Stimulated activated naive CD8-positive, alpha-beta T cell treated with anti-CD3 and anti-CD28 coated beads, Interleukin-15, Interleukin-2, amounts not matched to agents 100 ng/mL and 50 ng/mL, for 24 hours (primary cell): ENCODE data around the gene DCP2.

Experiments used
- H3K27ac Mint-ChIP-seq: one replicate; pipeline ENCODE4 v1.8.0; 2021; ENCODE audit warnings: mild to moderate bottlenecking, mixed read lengths
- H3K27me3 Mint-ChIP-seq: one replicate; pipeline ENCODE4 v1.8.0; 2021; ENCODE audit warnings: mixed read lengths
- H3K36me3 Mint-ChIP-seq: one replicate; pipeline ENCODE4 v1.8.0; 2021; ENCODE audit warnings: low read depth, mixed read lengths
- H3K4me1 Mint-ChIP-seq: one replicate; pipeline ENCODE4 v1.8.0; 2021; ENCODE audit warnings: low read depth, mixed read lengths
- H3K4me3 Mint-ChIP-seq: one replicate; pipeline ENCODE4 v1.8.0; 2021; ENCODE audit warnings: mild to moderate bottlenecking, mixed read lengths
- H3K9me3 Mint-ChIP-seq: one replicate; pipeline ENCODE4 v1.8.0; 2021; ENCODE audit warnings: mixed read lengths

Gene DCP2

DNA sequence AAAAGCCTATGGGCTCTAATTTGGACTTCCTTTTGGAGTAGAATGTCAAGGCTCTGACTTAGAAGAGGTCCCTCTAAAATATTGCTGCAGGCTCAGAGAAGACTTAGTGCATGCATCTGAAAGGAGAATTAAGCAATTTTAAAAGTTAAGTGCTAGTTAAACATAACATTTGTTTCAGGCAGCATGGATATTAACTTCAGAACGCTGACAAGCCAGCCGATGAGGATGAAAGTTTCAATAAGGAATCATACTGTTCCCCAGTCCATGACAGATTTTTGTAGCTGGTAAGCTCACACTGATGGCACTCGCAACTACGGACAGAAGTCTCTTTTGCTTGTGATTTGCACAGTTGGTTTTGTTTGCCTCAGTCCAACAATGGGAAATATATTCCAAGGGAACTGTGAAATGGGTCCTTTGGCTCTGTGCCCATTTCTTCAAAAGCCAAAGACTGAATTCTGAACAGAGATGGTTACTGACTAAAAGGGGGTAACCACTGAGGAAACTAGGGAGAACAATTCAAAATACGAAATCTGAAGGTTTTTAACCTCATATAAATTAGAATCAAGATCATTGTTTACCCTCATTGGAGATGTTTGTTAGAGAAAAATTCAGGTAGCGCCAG is 47.6 kb downstream of the DCP2 start:
- no peaks in the 10 kb centered on the region for H3K9me3 Mint-ChIP-seq
- H3K27me3 Mint-ChIP-seq: no peaks in the 10 kb centered on the region
- peak overlapping the region; percentile 1 for H3K27ac Mint-ChIP-seq
- H3K4me3 Mint-ChIP-seq: no peak overlapping the region
- H3K36me3 Mint-ChIP-seq: peaks cover 37% of the 10 kb centered on the region
- H3K4me1 Mint-ChIP-seq: peaks cover 39% of the 10 kb centered on the region

DNA sequence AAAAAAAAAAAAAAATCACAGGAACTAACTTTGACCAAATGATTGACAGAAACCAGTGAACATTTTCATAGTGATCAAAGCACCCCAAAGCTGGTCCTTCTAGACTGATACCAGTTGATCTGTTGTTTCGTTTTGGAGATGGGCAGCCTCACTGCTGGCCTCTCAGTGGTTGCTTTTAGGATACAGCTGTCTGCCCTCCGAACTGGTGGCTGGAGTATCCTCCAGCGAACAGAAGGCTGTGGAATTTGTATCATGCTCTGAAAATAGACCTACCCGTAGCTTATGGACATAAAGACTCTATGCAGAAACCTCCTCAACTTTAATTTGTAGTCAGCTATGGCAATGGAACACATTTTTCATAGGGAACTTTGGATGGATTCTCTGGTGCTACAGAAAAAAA is 49.0 kb downstream of the DCP2 start:
- H3K27ac Mint-ChIP-seq: no peak overlapping the region
- peaks cover 29% of the 10 kb centered on the region for H3K4me1 Mint-ChIP-seq
- no peaks in the 10 kb centered on the region for H3K27me3 Mint-ChIP-seq
- peaks cover 30% of the 10 kb centered on the region for H3K36me3 Mint-ChIP-seq
- H3K4me3 Mint-ChIP-seq: no peak overlapping the region
- H3K9me3 Mint-ChIP-seq: no peaks in the 10 kb centered on the region

DNA sequence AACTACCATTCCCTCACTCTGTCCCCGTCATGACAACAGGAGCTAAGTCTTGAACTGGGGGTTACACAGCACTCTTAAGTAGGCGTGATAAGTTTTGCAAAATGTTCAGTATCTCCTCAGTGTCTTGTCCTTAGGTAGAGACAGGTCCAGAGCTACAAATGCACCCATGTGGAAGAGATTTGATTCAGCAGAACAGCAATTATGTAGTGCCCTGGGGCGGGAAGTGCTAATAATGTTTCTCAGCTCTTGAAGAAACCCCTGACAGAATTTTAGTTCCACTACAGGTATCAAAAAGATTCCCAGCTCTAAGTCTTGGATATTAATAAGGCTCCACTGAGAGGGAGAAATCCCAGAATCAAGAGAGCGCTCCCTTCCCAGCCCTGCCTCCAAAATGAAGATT is 49.6 kb downstream of the DCP2 start:
- Mint-ChIP-seq H3K27me3 (no peaks in the 10 kb centered on the region), H3K36me3 (peaks cover 24% of the 10 kb centered on the region), H3K4me1 (peaks cover 23% of the 10 kb centered on the region), H3K4me3 (no peak overlapping the region), H3K9me3 (no peaks in the 10 kb centered on the region), H3K27ac (no peak overlapping the region)

DNA sequence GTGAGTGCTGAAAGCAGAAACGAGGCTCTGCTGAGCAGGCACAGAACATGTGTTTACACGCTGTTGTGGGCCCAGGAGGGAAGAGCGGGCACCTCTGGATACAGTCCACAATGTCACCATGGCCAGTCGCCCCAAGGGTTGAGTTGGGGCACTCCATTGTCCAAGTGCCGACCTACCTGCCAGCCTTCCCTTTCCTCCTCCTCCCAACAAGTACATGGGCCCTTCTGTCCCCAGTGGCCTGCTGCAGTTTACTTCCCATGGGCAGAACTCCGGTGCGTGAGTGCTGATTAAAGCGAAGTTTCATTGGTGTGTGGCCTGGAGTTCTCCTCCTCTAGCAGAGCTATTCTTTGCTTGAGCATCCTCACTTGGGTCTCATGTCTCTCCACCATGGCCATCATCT is 50.4 kb downstream of the DCP2 start:
- Mint-ChIP-seq H3K27ac (no peak overlapping the region), H3K27me3 (no peaks in the 10 kb centered on the region), H3K9me3 (no peaks in the 10 kb centered on the region), H3K36me3 (peaks cover 21% of the 10 kb centered on the region), H3K4me3 (no peak overlapping the region), H3K4me1 (peaks cover 15% of the 10 kb centered on the region)

DNA sequence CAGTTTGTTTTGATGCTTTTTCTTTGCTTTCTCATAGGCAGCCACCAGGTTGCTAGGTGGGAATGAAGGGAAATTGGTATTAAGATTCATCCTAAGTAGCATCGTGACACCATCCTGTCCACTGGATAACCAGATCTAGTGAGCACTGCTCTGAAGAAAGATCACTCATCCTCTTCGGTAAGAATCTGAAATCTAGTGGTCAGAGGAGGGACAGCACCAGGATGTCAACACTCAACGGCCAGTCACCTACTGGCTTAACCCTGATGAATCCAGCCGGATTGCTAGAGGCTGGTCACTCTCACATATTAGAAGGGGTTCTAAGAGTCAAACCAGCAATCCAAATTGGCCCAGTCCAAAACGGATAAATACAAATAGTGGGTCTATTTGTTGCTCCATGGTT is 50.8 kb downstream of the DCP2 start:
- H3K27ac Mint-ChIP-seq: no peak overlapping the region
- H3K36me3 Mint-ChIP-seq: peaks cover 21% of the 10 kb centered on the region
- H3K4me1 Mint-ChIP-seq: peaks cover 12% of the 10 kb centered on the region
- no peaks in the 10 kb centered on the region for H3K27me3 Mint-ChIP-seq
- no peak overlapping the region for H3K4me3 Mint-ChIP-seq
- no peaks in the 10 kb centered on the region for H3K9me3 Mint-ChIP-seq

DNA sequence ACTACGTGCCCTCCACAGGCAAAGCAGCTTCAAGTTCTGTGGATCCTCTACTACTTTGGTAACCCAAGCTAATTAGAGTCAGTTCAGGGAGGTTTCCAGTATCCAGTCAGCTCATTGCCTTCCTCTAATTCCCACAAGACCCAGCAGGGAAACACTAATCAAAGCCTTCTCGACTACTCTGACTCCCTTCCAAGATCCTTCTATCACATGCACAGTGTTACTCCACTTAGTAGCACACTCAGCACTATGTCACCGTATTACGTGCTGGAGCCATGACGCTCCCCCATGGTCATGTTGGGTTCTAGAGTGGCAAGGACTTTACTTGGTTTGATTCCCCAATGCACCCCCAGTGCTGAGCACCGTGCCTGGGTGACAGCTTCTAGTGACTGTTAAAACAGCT is 53.0 kb downstream of the DCP2 start:
- H3K36me3 Mint-ChIP-seq: peaks cover 18% of the 10 kb centered on the region
- H3K4me1 Mint-ChIP-seq: peaks cover 4% of the 10 kb centered on the region
- no peaks in the 10 kb centered on the region for H3K27me3 Mint-ChIP-seq
- no peak overlapping the region for H3K4me3 Mint-ChIP-seq
- no peak overlapping the region for H3K27ac Mint-ChIP-seq
- no peaks in the 10 kb centered on the region for H3K9me3 Mint-ChIP-seq

DNA sequence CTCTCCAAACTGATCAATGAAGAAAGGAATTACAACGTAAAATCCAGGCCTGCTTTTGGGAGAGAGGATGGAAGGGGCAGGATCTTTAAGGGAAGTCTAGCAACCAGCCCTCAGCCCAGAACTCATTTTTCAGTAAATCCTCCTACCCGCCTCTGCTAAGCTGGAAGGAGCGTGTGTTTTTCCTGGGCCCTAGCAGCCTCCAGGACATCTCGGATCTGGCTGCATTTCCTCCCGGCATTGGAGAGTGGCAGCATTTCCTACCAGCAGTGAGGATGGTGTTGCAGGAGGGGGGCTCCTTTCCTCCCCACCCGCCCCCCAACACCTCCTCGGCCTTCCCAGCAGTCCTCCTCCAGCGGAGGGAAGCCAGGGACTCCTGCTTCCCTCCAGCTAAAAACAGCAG is 54.5 kb downstream of the DCP2 start:
- Mint-ChIP-seq H3K27ac (no peak overlapping the region), H3K4me1 (peaks cover 4% of the 10 kb centered on the region), H3K36me3 (peaks cover 13% of the 10 kb centered on the region), H3K27me3 (no peaks in the 10 kb centered on the region), H3K9me3 (no peaks in the 10 kb centered on the region), H3K4me3 (no peak overlapping the region)

DNA sequence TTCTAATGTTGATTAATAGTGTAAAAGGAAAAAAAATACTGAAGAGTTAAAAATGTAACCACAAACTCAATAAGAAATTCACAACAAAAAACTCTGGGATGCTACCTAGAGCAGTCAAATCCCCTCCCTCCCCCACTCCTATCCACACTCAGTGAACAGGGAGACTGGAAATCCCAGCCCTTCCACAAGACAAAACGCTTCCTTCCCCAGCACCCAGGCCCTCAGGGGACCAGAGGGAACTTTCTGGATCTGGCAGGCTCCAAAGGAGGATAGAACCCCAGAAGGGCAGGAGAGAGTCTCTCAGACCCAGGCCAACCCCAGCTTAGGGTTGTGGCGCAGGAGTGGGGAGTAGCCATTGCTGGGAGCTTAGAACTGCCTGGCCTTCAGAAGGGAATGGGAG is 55.0 kb downstream of the DCP2 start:
- Mint-ChIP-seq H3K4me1 (peaks cover 4% of the 10 kb centered on the region), H3K36me3 (peaks cover 11% of the 10 kb centered on the region), H3K4me3 (no peak overlapping the region), H3K9me3 (no peaks in the 10 kb centered on the region), H3K27ac (no peak overlapping the region), H3K27me3 (no peaks in the 10 kb centered on the region)

DNA sequence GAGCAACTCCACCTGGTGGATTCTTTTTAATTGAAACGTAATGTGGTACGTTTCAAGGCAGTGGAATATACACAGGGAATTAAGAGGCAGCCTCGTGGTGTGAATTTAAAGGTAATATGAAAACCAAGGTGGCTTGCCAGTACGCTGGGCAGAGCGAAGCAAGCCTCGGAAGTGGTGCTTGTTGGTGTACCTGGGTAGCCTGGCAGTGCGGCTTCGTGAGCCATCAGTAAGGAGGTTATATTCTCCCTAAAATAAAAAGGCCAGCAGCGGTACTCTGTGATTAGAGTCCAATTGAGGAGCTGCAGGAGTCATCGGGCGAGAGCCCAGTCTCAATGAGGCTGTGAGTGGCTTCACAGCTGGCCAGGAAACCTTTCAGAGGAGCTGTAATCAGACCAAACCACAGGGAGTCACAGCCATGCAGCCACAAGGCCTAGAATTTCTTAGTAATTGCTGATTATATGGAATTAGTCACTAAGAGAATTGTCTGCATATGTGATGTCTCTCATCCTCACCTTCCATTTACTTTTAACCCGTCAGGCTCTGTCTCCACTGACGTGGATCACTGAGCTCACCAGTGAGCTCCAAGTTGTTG is 57.7 kb downstream of the DCP2 start:
- H3K27ac Mint-ChIP-seq: no peak overlapping the region
- no peak overlapping the region for H3K4me3 Mint-ChIP-seq
- no peaks in the 10 kb centered on the region for H3K9me3 Mint-ChIP-seq
- H3K4me1 Mint-ChIP-seq: peaks cover 4% of the 10 kb centered on the region
- H3K27me3 Mint-ChIP-seq: no peaks in the 10 kb centered on the region
- H3K36me3 Mint-ChIP-seq: no peaks in the 10 kb centered on the region

DNA sequence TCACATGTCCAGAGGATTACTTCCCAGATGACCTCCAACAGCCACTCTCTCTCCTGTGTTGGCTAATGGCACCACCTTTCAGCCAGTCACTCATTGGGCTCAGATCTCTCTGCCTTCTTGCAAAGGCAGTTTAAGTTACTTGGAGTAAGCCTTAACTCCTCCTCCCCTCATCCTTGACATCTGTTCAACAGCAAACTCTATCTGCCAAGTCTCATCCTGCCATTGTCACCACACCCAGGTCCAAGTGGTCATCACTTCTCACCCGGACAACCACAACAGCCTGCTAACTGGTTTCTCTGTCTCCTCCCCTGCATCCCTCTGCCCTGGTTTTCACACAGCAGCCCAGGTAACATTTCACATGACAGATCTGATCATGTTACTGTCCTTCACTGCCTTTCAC is 58.5 kb downstream of the DCP2 start:
- H3K4me3 Mint-ChIP-seq: no peak overlapping the region
- H3K27me3 Mint-ChIP-seq: no peaks in the 10 kb centered on the region
- H3K36me3 Mint-ChIP-seq: no peaks in the 10 kb centered on the region
- H3K4me1 Mint-ChIP-seq: peaks cover 4% of the 10 kb centered on the region
- H3K9me3 Mint-ChIP-seq: no peaks in the 10 kb centered on the region
- no peak overlapping the region for H3K27ac Mint-ChIP-seq

DNA sequence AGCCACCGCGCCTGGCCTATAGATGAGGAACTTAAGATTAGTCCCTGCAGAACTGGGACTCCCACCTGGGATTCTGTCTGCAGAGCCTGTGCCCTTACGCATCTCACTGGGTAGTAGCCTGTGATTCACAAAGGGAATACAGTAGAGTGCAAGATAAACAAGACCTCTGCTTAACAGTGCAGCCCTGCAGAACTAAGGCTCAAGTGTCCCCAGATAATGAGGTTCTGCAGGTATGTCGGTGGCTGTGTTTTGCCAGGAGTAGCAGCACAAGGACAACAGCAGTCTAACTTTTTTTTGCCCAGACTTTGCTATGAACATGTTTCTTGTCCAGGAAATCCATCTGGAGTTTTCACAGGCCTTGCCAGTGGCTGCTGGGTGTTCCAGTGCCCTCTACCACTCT is 59.7 kb downstream of the DCP2 start:
- no peaks in the 10 kb centered on the region for H3K36me3 Mint-ChIP-seq
- H3K4me1 Mint-ChIP-seq: peaks cover 4% of the 10 kb centered on the region
- no peaks in the 10 kb centered on the region for H3K27me3 Mint-ChIP-seq
- H3K27ac Mint-ChIP-seq: no peak overlapping the region
- H3K9me3 Mint-ChIP-seq: no peaks in the 10 kb centered on the region
- no peak overlapping the region for H3K4me3 Mint-ChIP-seq

DNA sequence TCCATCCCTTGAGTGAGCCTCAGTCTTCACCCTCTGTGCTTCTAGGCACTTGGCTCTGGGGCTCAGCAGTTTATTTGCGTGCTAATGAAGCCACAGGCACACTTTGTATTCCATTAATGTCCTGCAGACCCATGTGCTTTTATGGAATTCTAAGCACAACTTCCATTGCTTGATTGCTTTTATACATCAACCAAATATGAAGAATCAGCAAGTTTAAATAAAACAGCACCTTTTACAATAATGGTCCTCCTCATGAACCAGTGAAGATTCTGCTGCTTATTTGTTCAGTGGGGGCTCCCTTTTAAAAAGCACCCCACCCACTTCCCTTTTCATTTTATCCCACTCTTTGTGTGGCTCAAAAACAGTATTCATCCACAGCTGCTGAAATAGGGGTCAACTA is 60.2 kb downstream of the DCP2 start:
- H3K9me3 Mint-ChIP-seq: no peaks in the 10 kb centered on the region
- no peaks in the 10 kb centered on the region for H3K36me3 Mint-ChIP-seq
- no peak overlapping the region for H3K27ac Mint-ChIP-seq
- H3K27me3 Mint-ChIP-seq: no peaks in the 10 kb centered on the region
- H3K4me3 Mint-ChIP-seq: no peak overlapping the region
- peaks cover 4% of the 10 kb centered on the region for H3K4me1 Mint-ChIP-seq

DNA sequence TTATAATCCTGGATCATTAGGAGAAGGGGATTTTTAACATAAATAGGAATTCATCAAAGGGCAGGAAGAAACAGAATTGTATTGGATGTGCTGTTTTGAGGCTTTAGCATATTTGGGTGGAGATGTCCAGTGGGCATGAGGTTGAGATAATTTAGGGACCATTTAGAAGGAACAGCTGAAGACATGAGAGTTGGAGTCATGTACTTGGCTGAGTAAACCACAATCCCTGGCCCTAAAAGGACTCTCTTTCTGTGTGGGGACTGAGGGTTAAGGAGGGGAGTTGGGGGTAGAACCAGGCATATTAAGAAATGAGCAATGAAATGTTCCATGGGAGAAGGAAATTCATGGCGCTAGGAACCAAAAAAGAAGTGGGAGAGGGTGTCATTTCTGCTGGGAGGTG is 61.5 kb downstream of the DCP2 start:
- Mint-ChIP-seq H3K27ac (no peak overlapping the region), H3K27me3 (no peaks in the 10 kb centered on the region), H3K4me1 (no peaks in the 10 kb centered on the region), H3K9me3 (no peaks in the 10 kb centered on the region), H3K36me3 (no peaks in the 10 kb centered on the region), H3K4me3 (no peak overlapping the region)

DNA sequence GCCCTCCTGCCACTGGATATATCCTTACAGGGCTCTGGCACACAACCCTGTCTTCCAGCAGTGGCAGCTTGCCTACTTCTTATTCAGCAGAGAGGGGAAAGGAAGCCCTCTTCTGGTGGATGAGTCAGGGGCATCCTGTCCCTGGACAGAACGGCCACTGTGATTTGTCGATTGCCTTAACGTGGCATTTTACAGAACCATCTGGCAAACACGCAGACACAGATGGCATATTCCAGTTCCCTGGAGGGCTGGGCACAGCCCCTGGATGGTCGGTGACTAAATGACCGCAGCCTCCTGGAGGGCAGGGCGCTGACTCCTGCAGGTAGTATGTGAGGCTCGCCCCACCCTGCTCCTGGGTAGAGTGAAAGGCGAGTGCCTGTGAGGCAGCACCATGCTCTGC is 62.1 kb downstream of the DCP2 start:
- Mint-ChIP-seq H3K36me3 (no peaks in the 10 kb centered on the region), H3K27me3 (no peaks in the 10 kb centered on the region), H3K4me3 (no peak overlapping the region), H3K27ac (no peak overlapping the region), H3K9me3 (no peaks in the 10 kb centered on the region), H3K4me1 (no peaks in the 10 kb centered on the region)

DNA sequence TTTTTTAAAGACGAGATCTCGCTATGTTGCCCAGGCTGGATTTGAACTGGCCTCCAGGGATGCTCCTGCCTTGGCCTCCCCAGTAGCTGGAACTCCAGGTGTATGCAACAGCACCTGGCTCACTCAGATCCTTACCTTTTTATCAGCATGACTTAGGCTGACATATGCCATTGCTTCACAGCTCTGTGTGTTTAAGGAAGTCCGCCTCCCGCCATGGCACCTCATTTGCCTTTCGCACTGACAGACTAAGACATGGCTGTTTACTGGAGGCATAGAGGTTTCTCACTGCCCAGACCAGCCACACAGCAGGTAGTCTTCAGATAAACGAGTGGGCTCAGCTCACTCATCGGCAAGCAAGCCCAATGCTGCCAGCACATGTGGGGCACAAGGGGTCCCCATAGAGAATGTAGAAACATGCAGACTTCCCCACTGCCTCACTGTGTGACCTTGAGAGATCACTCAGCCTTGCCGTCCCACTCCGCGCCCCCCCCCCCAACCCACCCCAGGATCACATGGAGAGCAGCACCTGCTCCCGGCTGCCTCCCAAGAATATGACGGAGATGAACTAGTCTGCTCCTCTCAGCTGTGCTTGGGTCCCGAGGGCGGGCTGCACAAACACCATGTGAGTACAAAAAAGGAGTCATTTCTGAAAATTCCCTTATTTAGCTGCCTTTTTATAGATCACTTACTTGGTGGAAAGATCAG is 62.8 kb downstream of the DCP2 start:
- H3K9me3 Mint-ChIP-seq: no peaks in the 10 kb centered on the region
- H3K36me3 Mint-ChIP-seq: no peaks in the 10 kb centered on the region
- no peak overlapping the region for H3K27ac Mint-ChIP-seq
- H3K27me3 Mint-ChIP-seq: no peaks in the 10 kb centered on the region
- H3K4me1 Mint-ChIP-seq: no peaks in the 10 kb centered on the region
- H3K4me3 Mint-ChIP-seq: no peak overlapping the region

DNA sequence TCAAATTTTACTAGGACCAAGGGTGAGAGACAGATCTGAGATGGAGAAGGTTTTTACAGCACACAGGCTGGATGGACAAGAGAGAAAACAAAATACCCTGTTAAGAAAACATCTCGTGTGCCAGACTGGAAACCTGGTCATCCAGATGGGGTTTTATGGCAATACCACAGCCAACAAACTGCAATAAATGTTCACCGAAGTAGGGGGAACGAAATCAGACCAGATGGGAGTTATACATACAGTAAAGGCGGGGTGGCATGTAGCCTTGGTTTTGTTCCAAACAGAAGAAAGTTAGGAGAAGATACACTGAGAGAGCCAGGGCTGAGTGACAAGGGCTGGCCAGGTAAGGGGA is 63.3 kb downstream of the DCP2 start:
- Mint-ChIP-seq H3K27me3 (no peaks in the 10 kb centered on the region), H3K4me1 (no peaks in the 10 kb centered on the region), H3K36me3 (no peaks in the 10 kb centered on the region), H3K4me3 (no peak overlapping the region), H3K27ac (no peak overlapping the region), H3K9me3 (no peaks in the 10 kb centered on the region)
